NCI-H2107 (cell line): ENCODE results near the gene ELOB.

ENCODE experiments used
- DNase-seq: peaks from one replicate; lab custom pipeline; 2025; lab: John Stamatoyannopoulos, UW

The ELOB gene

GRCh38 chr16:2777231-2777902 lies at the start of gene ELOB:
TSS of gene ELOB (minus strand) at chr16:2777280. CDS start at chr16:2777239, 41 bp downstream.
- DNase-seq = peak; percentile 73

GRCh38 chr16:2825906-2826305 lies 48.8 kb upstream of the ELOB start:
- DNase-seq = no peak

- DNase-seq = no peak
These were observed 48.1 kb upstream of the ELOB start for GRCh38 chr16:2825049-2825742.

- DNase-seq = no peak
These were observed 47.5 kb upstream of the ELOB start for GRCh38 chr16:2824626-2825025.

- DNase-seq = no peak
These were observed 45.4 kb upstream of the ELOB start for GRCh38 chr16:2822496-2822895.

- DNase-seq = no peak
These were observed 45.0 kb upstream of the ELOB start for GRCh38 chr16:2822158-2822495.

- no peak for DNase-seq
These were observed 44.5 kb upstream of the ELOB start for GRCh38 chr16:2821487-2822157.

GRCh38 chr16:2820836-2821486 lies 43.9 kb upstream of the ELOB start:
- no peak for DNase-seq

- no peak for DNase-seq
These were observed 43.1 kb upstream of the ELOB start for GRCh38 chr16:2819939-2820835.

- no peak for DNase-seq
These were observed 42.3 kb upstream of the ELOB start for GRCh38 chr16:2819179-2819938.

GRCh38 chr16:2818272-2818876 lies 41.3 kb upstream of the ELOB start:
- DNase-seq = no peak

GRCh38 chr16:2817340-2818271 lies 40.5 kb upstream of the ELOB start:
- no peak for DNase-seq

- no peak for DNase-seq
These were observed 39.8 kb upstream of the ELOB start, which contains the start of gene PRSS21 for GRCh38 chr16:2816751-2817339. TSS of gene PRSS21 (plus strand) at chr16:2817237. CDS start at chr16:2817269, 32 bp downstream.

- no peak for DNase-seq
These were observed 38.3 kb upstream of the ELOB start for GRCh38 chr16:2815299-2815771.

GRCh38 chr16:2814551-2815298 lies 37.6 kb upstream of the ELOB start:
- DNase-seq = no peak

- no peak for DNase-seq
These were observed 36.7 kb upstream of the ELOB start for GRCh38 chr16:2813771-2814221.

- no peak for DNase-seq
These were observed 34.8 kb upstream of the ELOB start for GRCh38 chr16:2811703-2812471.
